ENCODE measurements around the gene ASCL4.

ASCL4 gene

DNA sequence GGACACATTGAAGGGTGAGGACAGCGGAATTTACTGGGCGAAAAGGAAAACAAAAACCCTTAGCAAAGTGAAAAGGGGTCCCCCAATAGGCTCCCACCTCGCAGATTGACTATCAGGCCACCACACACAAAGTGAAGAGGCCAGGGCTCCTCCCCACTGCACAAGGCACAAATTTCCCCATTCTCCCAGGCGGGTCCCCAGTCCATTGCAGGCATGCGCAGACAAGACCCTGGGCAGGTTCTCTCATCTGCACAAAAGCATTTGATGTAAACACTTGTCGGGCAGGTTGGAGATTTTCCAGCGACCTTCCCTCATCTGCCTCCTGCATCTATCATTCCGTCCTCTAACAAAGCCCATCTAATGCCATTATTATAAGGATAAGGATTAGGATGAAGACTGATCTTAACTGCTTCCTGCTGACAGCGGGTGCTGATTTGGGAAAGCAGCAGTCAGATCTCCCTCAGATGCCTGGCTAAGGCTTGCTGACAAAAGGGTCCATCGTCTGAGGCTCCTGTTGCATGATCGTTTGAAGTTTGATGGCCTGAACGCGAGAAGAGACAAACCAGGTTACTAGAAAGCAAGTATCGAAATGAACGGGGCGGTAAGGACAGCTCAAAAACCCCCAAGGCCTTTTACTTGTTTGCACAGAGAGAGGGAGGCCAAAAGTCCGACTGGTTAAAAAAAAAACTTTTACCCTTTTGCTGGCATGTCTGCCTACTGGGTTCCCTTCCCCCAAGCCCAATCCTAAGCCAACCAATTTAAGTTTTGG lies 14.4 kb downstream of the ASCL4 start:
- Histone ChIP-seq H3K4me1 (ENCODE audit: control insufficient read depth in 1 of 2, insufficient read depth in 1 of 2, low read depth in 1 of 2, low read length in 1 of 2) (peaks cover 3 to 5% of the 10 kb centered on the region in 2 experiments), H3K27ac (no peak overlapping the region), H3K9me3 (no peaks in the 10 kb centered on the region), H3K27me3 (no peaks in the 10 kb centered on the region), H3K36me3 (no peaks in the 10 kb centered on the region), H3K4me3 (ENCODE audit: low read depth in 1 of 2, low read length in 1 of 2) (no peak overlapping the region)
- TF ChIP-seq, protein P1, sequence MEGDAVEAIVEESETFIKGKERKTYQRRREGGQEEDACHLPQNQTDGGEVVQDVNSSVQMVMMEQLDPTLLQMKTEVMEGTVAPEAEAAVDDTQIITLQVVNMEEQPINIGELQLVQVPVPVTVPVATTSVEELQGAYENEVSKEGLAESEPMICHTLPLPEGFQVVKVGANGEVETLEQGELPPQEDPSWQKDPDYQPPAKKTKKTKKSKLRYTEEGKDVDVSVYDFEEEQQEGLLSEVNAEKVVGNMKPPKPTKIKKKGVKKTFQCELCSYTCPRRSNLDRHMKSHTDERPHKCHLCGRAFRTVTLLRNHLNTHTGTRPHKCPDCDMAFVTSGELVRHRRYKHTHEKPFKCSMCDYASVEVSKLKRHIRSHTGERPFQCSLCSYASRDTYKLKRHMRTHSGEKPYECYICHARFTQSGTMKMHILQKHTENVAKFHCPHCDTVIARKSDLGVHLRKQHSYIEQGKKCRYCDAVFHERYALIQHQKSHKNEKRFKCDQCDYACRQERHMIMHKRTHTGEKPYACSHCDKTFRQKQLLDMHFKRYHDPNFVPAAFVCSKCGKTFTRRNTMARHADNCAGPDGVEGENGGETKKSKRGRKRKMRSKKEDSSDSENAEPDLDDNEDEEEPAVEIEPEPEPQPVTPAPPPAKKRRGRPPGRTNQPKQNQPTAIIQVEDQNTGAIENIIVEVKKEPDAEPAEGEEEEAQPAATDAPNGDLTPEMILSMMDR (IDR thresholded peaks at IDR 0.05): no peak

DNA sequence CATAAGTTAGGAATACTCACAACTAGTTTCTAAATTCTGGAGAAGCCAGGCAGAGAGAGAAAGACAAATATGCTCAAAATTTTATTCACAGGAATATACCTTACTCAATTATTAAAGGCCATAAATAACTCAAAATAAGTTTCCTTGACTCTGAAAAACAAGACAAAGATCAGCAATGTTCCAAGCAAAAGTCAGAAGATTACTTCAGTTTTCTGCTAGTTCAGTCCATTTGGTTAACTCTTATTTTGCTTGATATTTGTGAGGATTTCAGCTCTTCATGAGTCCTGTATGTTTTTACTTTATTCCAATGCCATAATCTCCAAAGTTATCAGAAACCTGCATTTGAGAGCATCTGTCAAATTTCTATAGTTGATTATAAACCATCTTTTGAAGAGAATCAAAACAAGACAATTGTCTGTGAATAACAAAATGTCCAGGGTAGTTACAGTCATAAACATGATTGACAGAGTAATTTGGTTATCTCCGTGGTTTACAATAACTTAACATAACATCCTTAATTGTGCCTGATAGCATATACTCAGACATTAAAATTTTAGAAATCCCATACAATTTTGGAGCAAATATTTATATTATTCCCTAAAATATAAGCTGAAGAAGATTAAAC lies 17.1 kb downstream of the ASCL4 start:
- Histone ChIP-seq H3K27me3 (no peaks in the 10 kb centered on the region), H3K4me3 (ENCODE audit: low read depth in 1 of 2, low read length in 1 of 2) (no peak overlapping the region), H3K9me3 (no peaks in the 10 kb centered on the region), H3K36me3 (no peaks in the 10 kb centered on the region), H3K27ac (no peak overlapping the region), H3K4me1 (ENCODE audit: control insufficient read depth in 1 of 2, insufficient read depth in 1 of 2, low read depth in 1 of 2, low read length in 1 of 2) (no peaks in the 10 kb centered on the region)
- TF ChIP-seq, protein P1 (IDR thresholded peaks at IDR 0.05): no peak

DNA sequence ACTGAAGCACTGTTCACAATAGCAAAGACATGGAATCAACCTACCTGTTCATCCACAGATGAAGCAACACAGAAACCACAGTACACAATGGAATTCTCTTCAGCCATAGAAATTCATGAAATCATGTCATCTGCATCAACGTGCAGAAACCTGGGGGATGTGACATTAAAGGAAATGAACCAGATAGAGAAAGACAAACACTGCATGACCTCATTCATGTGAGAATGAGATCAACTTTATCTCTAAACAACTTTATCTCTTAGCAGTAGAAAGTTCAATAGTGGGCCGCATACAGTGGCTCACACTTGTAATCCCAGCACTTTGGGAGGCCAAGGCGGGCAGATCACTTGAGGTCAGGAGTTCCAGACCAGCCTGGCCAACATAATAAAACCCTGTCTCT lies 19.9 kb downstream of the ASCL4 start:
- TF ChIP-seq, protein P1 (IDR thresholded peaks at IDR 0.05): no peak
- Histone ChIP-seq H3K27ac (no peak overlapping the region), H3K27me3 (no peaks in the 10 kb centered on the region), H3K36me3 (no peaks in the 10 kb centered on the region), H3K4me3 (ENCODE audit: low read depth in 1 of 2, low read length in 1 of 2) (no peak overlapping the region), H3K4me1 (ENCODE audit: control insufficient read depth in 1 of 2, insufficient read depth in 1 of 2, low read depth in 1 of 2, low read length in 1 of 2) (no peaks in the 10 kb centered on the region), H3K9me3 (no peaks in the 10 kb centered on the region)

DNA sequence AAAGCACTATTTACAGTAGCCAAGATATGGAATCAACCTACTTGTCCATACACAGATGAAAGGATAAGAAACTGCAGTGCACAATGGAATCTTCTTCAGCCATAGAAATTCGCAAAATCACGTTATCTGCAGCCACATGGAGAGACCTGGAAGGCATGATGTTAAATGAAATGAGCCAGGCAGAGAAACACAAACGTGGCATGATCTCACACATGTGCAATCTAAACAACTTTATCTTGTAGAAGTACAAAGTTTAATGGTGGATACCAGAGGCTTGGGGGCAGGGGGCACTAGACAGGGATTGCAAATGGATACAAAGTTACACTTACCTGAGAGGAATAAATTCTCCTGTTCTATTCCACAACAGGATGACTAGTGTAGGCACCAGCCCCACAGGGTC lies 24.1 kb downstream of the ASCL4 start:
- no peak overlapping the region for H3K4me3 ChIP-seq (ENCODE audit: low read depth in 1 of 2, low read length in 1 of 2)
- H3K27me3 ChIP-seq: no peaks in the 10 kb centered on the region
- no peaks in the 10 kb centered on the region for H3K36me3 ChIP-seq
- no peak overlapping the region for H3K27ac ChIP-seq
- H3K9me3 ChIP-seq: no peaks in the 10 kb centered on the region
- H3K4me1 ChIP-seq (ENCODE audit: control insufficient read depth in 1 of 2, insufficient read depth in 1 of 2, low read depth in 1 of 2, low read length in 1 of 2): no peaks in the 10 kb centered on the region
- TF ChIP-seq, protein P1 (IDR thresholded peaks at IDR 0.05): no peak

DNA sequence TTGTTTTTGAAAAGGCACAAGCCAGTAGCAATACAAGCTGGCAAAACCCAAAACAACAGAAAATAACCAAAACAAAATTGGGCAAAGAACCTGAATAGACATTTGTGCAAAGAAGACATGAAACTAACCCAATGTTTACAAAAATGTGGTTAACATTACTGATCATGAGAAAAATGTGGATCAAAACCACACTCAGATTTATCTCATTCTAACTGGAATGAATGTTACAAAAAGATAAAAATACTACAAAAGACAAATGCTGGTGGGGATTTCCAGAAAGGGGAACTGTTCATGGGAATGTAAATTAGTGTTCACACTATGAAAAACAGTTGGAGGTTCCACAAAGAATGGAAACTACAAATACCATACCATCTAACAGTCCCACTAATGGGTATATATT lies 26.6 kb downstream of the ASCL4 start:
- Histone ChIP-seq H3K4me1 (ENCODE audit: control insufficient read depth in 1 of 2, insufficient read depth in 1 of 2, low read depth in 1 of 2, low read length in 1 of 2) (no peaks in the 10 kb centered on the region), H3K27me3 (no peaks in the 10 kb centered on the region), H3K9me3 (no peaks in the 10 kb centered on the region), H3K36me3 (no peaks in the 10 kb centered on the region), H3K27ac (no peak overlapping the region), H3K4me3 (ENCODE audit: low read depth in 1 of 2, low read length in 1 of 2) (no peak overlapping the region)
- TF ChIP-seq, protein P1 (IDR thresholded peaks at IDR 0.05): no peak
